ENCODE data around the gene NLGN2.

The NLGN2 gene

GRCh38 chr17:7438656-7439460 lies 31.2 kb downstream of the NLGN2 start:
- DNase-seq: no peak

DNA sequence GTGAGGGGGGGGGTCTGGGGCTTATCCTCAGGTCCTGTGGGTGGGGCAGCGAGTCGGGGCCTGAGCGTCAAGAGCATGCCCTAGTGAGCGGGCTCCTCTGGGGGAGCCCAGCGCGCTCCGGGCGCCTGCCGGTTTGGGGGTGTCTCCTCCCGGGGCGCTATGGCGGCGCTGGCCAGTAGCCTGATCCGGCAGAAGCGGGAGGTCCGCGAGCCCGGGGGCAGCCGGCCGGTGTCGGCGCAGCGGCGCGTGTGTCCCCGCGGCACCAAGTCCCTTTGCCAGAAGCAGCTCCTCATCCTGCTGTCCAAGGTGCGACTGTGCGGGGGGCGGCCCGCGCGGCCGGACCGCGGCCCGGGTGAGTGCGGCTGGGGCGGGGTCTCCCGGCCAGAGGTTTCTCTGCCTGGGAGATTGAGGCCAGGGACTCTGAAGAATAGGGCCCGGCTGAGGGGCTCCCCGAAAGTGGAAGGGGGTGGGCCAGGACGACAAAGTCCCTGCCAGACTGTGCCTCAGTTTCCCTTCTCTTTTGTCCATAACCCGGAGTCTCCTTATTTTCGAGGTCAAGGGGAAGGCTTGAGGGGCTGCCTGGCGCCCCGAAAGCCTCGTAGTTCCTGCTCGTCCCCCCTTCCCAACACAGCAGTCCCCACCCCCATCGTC lies 31.9 kb downstream of the NLGN2 start, which contains the start of gene FGF11:
Gene FGF11, plus strand, starts transcription at position 51 of the 651 bp plus-strand sequence. Its CDS starts 109 bp downstream, at position 160.
- DNase-seq: no peak

- peak; percentile 42 for DNase-seq
Measured at GRCh38 chr17:7440113-7440833, 32.6 kb downstream of the NLGN2 start.

DNA sequence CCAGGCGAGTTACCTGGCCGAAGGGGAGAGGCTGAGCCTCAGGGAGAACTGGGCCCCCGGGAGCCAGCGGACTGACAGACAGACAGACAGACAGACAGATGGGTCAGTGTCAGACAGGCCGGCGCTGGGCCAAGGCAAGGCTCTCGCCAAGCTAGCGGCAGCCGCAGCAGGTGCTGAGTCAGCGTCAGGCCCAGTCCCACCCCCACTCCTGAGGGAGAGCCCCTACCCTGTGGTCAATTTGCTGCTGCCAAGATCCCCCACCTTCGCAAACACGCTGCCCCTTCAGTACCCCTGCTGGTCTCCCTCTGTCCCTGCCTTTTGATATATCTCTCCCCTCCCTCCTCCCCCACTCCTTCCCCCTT lies 33.2 kb downstream of the NLGN2 start:
- no peak for DNase-seq

DNA sequence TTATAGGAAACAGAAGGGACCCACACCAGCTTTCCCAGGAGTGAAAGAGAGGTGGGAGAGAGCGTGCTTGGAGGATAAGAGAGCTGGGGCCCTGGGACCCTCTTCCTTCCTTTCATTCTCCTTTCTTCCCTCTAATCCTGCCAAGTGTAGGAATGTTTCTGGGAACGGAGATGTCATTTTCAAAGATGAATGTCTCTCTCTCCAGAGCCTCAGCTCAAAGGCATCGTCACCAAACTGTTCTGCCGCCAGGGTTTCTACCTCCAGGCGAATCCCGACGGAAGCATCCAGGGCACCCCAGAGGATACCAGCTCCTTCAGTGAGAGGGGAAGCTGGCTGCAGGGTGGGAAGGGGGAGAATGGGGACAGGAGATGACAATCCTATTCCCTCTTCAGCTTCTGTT lies 33.6 kb downstream of the NLGN2 start:
- DNase-seq: no peak

DNA sequence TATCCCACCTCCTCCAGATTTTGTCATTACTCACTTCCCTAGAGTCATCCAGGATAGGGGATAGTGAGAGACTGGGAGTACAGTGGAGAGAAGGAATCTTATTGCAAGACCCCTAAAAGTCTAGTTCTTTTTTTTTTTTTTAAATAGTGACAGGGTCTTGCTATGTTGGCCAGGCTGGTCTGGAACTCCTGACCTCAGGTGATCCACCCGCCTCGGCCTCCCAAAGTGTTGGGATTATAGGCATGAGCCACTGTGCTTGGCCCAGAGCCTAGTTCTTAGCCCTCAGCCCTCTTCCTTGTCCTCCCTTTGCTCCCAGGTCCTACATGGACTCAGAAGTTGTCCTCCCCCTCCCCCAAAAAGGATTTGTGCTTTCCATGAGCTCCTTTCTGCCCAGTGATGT lies 34.5 kb downstream of the NLGN2 start:
- no peak for DNase-seq

DNA sequence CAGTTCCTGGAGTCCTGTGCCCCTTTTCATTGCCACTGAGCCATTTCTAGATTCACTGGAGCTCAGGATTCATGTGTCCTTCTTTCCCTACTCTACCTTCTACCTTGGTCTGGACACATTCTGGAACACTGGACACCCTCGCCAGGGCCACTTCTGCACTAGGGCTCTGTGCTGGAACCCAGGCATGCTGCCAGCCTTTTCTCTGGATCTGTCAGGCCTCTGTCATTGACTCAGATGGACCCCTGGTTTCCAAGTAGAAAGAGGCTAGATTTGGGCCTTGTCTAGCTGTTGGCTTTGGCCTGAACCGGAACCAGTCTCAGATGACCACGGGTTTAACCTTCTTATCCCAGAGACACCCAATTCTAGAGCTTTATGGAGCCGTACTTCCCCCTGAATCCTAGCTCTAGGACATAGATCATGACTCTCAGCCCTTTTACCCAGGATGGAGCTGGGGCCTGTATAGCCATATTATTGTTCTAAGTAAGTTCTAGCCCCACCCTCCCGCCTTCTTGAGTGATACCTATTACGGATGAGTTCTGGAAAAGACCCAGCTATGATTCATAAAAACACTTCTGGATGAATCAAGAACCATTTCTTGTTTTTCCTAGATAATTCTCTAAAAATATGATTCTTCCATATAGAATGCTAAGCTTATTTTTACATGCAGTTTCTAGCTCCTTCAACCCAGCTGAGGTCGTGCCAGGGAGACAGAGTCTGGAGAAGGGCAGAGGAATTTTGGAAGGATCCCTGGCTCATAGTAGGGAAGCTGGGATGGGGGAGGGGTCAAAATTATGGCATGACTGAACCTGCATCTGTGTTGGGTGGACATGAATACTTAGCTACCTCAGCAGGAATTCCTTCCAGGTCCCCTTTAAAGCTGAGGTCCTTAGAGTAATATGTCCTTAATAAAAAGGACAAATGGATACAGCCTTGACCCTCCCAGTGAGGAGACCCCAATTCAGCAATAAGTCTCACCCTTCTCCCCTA lies 36.1 kb downstream of the NLGN2 start:
- DNase-seq: no peak

DNA sequence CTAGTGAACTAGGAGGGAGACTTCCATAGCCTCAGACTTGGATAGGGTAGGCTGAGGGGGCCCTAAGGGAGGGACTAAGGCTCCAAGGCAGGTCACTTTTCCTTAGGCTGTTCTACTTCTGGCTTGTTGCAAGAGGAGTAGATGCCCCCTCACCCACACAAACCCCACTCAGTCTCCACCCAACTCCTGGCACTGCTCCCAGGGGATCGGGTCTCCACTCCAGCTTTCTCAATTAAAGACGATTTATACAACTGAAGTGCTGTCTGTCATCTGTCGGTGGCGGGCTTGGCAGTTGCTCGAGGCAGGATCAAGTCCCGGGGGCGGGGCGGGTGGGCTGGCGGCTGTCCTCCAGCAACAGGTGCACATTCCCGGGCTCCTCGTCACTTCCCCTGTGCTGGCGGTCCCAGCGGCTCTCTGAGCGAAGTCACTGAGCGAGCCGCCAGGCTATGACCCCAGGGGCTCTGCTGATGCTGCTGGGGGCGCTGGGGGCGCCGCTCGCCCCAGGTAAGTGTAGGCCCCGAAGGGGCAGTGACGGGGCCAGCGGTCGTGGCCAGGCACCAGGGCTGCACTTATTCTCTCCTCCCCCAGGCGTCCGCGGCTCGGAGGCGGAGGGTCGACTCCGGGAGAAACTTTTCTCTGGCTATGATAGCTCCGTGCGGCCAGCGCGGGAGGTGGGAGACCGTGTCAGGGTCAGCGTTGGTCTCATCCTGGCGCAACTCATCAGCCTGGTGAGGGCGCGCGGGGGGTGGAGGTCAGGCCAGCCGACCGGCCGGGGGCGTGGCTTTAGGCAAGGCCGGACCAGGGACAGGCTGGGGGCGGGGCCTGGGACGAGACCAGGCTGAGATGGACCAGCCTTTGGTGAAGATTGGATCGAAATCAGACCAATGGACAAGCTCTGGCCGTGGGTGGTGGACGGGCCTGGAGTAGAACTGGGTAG lies 37.3 kb downstream of the NLGN2 start, which contains the start of gene CHRNB1:
Gene CHRNB1, plus strand, starts transcription at position 380 of the 937 bp plus-strand sequence. Its CDS starts 67 bp downstream, at position 447.
- DNase-seq: peak; percentile 54

GRCh38 chr17:7445619-7445968 lies 37.9 kb downstream of the NLGN2 start:
- no peak for DNase-seq

- no peak for DNase-seq
Measured at GRCh38 chr17:7448461-7448860, 40.8 kb downstream of the NLGN2 start.

DNA sequence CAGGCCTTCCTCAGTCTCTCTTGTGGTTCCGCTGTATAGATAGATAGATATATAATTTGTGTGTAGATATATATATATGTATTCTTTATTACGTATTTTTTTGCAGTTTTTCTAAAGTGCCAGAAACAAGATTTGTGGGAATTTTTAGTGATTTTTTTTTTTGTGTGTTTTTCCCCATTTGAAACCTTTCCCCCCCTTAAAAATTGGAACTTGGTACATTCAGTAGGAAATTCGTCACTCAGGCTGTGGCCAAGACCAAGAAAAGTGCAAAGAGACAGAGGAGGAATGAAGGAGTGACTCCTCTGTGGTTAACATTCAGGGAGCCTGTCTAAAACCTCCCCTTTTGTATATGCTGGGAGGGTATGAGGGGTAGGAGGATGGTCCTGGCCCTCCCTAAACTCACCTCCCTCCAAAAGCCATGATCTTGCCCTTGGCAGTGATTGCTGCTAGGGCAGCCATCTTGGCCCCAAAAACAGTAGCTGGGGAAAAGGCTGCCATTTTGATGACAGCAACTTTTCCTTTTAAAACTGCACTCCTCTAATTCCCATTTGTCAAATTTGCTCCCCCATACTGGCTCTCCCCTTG lies 52.4 kb downstream of the NLGN2 start:
- no peak for DNase-seq

- DNase-seq: no peak
Measured at GRCh38 chr17:7460850-7461660, 53.4 kb downstream of the NLGN2 start.

- DNase-seq: no peak
Measured at GRCh38 chr17:7462474-7463371, 55.1 kb downstream of the NLGN2 start.

DNA sequence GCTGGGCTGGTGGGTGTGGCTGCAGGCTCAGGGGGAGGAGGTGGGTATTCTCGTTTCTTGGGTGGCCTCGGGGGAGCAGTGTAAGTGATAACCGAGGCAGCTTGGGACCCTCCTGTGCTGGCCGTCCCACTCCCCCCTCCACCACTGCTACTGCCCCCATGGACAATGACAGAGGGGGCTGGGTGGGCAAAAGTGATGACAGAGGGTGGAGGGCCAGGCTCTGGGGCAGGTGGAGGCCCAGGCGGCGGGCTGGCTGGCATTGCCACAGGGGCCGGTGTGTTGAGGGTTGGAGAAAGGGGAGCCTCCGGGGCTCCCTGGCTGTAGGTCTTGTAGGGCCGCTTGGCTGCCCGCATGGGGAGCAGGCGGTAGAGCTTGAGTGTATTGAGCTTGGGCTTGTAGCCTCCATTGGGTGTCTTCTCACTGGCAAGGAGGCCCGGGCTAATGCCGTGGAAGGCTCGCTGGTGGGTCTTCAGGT lies 55.8 kb downstream of the NLGN2 start:
- no peak for DNase-seq

GRCh38 chr17:7464081-7464480 lies 56.4 kb downstream of the NLGN2 start:
- DNase-seq: no peak

DNA sequence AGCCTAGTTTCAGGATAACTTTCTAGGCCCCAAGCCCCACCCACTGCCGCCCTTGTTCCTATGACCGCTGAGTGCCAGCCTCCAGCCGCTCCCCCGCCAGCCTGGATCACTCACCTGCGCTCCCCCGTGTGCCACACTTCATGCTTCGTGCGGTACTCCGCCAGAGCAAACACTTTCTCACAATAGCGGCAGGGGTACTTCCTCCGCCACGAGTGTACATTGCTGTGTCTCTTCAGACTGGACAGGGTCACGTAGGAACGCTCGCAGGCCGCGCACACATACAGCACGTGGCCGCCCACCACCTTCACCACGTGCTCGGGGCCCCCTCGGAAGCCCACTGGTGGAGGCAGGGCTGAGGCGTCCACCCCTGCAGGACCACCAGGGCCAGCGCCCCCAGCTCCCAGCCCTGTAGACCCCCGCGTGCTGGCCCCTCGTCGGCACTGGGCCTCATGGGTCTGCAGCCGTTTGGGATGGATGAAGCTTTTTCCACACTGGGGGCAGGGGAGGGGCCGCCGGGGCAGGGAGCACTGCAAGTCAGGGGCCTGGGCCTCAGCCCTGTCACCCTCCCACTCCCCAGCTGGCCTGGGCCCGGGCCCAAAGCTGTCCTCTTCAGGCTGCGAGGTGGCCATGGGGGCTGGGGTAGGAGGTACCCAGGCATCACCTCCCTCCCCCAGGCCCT lies 58.1 kb downstream of the NLGN2 start:
- no peak for DNase-seq

GRCh38 chr17:7466318-7466638 lies 58.6 kb downstream of the NLGN2 start:
- DNase-seq: no peak

DNA sequence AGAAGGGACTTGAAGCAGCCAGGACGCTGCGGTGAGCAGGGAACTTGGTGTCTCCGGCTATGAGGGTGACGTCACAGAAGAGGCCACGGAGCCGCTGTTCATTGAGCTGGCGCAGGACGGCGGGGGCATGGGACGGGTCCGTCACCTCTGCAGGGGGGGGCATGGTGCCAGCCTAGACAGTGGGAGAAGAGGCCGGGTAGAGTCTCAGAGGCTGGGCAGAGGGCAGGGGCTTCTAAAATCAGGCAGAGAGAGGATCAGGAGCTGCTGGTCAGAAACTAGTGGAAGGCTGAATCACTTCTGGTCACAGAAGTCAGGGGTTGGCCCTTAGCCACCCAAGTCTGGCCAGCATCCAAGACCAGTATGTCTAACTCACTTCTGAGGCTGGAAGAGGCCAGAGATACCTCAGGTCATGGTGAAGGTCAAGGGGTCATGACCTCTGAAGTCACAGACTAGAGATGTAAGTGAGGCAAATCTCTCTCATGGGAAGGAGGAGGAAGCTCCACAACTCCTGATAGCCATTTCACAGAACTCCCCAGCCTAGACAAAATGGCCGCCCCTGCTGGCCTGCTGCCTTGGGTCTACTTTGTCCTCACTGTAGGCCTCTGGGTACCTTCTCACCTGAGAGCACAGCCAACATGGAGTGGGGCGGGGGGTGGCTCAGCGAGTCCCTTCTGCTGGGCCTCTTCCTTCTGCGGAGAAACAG lies 59.1 kb downstream of the NLGN2 start:
- no peak for DNase-seq
